Gastroesophageal sphincter (tissue), 4 donors: ENCODE measurements around the gene MDGA2. TPM values are rescaled to one million over a fixed set of nuclear protein-coding genes. Genes with fewer than 3 reads are reported as not detected.

ENCODE experiments used
- ATAC-seq: fragments of 150-250 bp; one replicate; pipeline ENCODE4 v1.9.1; 2016; ENCODE audit warnings: mild to moderate bottlenecking, moderate library complexity
- H3K27ac ChIP-seq, 4 donors: fragments of 200-600 bp; sonication (generic) in 3 of 4; 1 replicate in 3 of 4; 2 replicates in 1 of 4; pipeline ENCODE4 v1.5.1; 2016 to 2019
- H3K27me3 ChIP-seq: fragments of 200-600 bp; sonication (generic); one replicate; pipeline ENCODE4 v1.5.1; 2019
- H3K36me3 ChIP-seq, 2 donors: fragments of 200-600 bp; sonication (generic); one replicate each; pipeline ENCODE4 v1.5.1; 2019; ENCODE audit warnings: control low read depth in 1 of 2
- H3K4me1 ChIP-seq, 3 donors: fragments of 200-600 bp; sonication (generic); 1 replicate in 2 of 3; 2 replicates in 1 of 3; pipeline ENCODE4 v1.5.1; 2016 to 2019; ENCODE audit warnings: control low read depth in 2 of 3
- H3K4me3 ChIP-seq, 2 donors: fragments of 200-600 bp; sonication (generic); one replicate each; pipeline ENCODE4 v1.5.1; 2019; ENCODE audit warnings: mild to moderate bottlenecking in 1 of 2, moderate library complexity in 1 of 2
- H3K9me3 ChIP-seq, 3 donors: fragments of 200-600 bp; sonication (generic); one replicate each; pipeline ENCODE4 v1.5.1; 2017 to 2019; ENCODE audit warnings: control low read depth in 2 of 3
- CTCF ChIP-seq, 4 experiments: fragments of 200-600 bp in 2 of 4; fragments of 450-650 bp in 2 of 4; sonication (generic) in 1 of 4; IDR thresholded peaks; one replicate each; pipeline ENCODE4 v1.5.1; 2017 to 2019; ENCODE audit warnings: antibody characterized with exemption in 4 of 4, mild to moderate bottlenecking in 2 of 4, moderate library complexity in 2 of 4
- EP300 ChIP-seq: sonication (generic); formaldehyde crosslinking; IDR thresholded peaks from one replicate; pipeline ENCODE4 v1.6.1; 2017; ENCODE audit warnings: antibody characterized with exemption, mild to moderate bottlenecking
- POLR2A ChIP-seq, 2 donors: fragments of 450-650 bp; IDR thresholded peaks; one replicate each; pipeline ENCODE4 v1.6.1; 2017; ENCODE audit warnings: antibody characterized with exemption in 2 of 2, mild to moderate bottlenecking in 2 of 2, moderate library complexity in 1 of 2
- POLR2AphosphoS5 ChIP-seq: sonication (generic); formaldehyde crosslinking; IDR thresholded peaks from one replicate; pipeline ENCODE4 v1.6.1; 2017; ENCODE audit warnings: antibody characterized with exemption
- WGBS, 2 donors: methylation state at CpG; one replicate each; pipeline ENCODE4 v1.1.5; 2018; ENCODE audit warnings: low coverage in 1 of 2; 5-methylcytosine and 5-hydroxymethylcytosine counted together
- total RNA-seq, 4 donors: library from RNA; depleted of rRNA; stranded (reverse); fragments of >200 nt; gene quantifications; one replicate each; pipeline ENCODE4 v1.1.0, GENCODE V29; 2016

Gene MDGA2
- total RNA-seq, 4 donors from 2014 or later, result 0.40 TPM; not detected in 3

- no peak overlapping the region for H3K4me3 ChIP-seq
- no peaks in the 10 kb centered on the region for H3K9me3 ChIP-seq
- no peak overlapping the region for H3K27ac ChIP-seq
- no peaks in the 10 kb centered on the region for H3K27me3 ChIP-seq
- no peaks in the 10 kb centered on the region for H3K4me1 ChIP-seq
- no peak for TF ChIP-seq EP300
- TF ChIP-seq POLR2A (IDR thresholded peaks at IDR 0.05), result no peak
- TF ChIP-seq CTCF (IDR thresholded peaks at IDR 0.05), result no peak
- no peak for TF ChIP-seq POLR2AphosphoS5
- ATAC-seq, result no peak
- no peaks in the 10 kb centered on the region for H3K36me3 ChIP-seq
These were observed 780.9 kb downstream of the MDGA2 start for GRCh38 chr14:46894476-46894875.

- H3K4me3 ChIP-seq, result no peak overlapping the region
- no peak overlapping the region for H3K27ac ChIP-seq
- TF ChIP-seq POLR2A (IDR thresholded peaks at IDR 0.05) (no peak), CTCF (IDR thresholded peaks at IDR 0.05) (no peak), POLR2AphosphoS5 (no peak), EP300 (no peak)
- no peaks in the 10 kb centered on the region for H3K9me3 ChIP-seq
- 90 to 100% methylated on average over 1 of the region's 1 CpG for WGBS, 2 donors
- no peak for ATAC-seq
- H3K4me1 ChIP-seq, result no peaks in the 10 kb centered on the region
- no peaks in the 10 kb centered on the region for H3K36me3 ChIP-seq
- H3K27me3 ChIP-seq, result no peaks in the 10 kb centered on the region
These were observed 788.3 kb downstream of the MDGA2 start for GRCh38 chr14:46887144-46887543.

- H3K27me3 ChIP-seq, result no peaks in the 10 kb centered on the region
- no peaks in the 10 kb centered on the region for H3K36me3 ChIP-seq
- H3K9me3 ChIP-seq, result no peaks in the 10 kb centered on the region
- H3K27ac ChIP-seq, result no peak overlapping the region
- no peak overlapping the region for H3K4me3 ChIP-seq
- no peak for TF ChIP-seq CTCF (IDR thresholded peaks at IDR 0.05)
- no peak for TF ChIP-seq POLR2A (IDR thresholded peaks at IDR 0.05)
- no peak for TF ChIP-seq EP300
- no peak for TF ChIP-seq POLR2AphosphoS5
- 79 to 87% methylated on average over 2 to 3 of the region's 3 CpGs for WGBS, 2 donors
- no peak for ATAC-seq
- no peaks in the 10 kb centered on the region for H3K4me1 ChIP-seq
These were observed 789.8 kb downstream of the MDGA2 start for GRCh38 chr14:46885566-46885965.

GRCh38 chr14:46861753-46862152 is 813.7 kb downstream of the MDGA2 start:
- Histone ChIP-seq H3K9me3 (peaks cover 0 to 3% (median 0%) of the 10 kb centered on the region in 3 donors), H3K4me1 (no peaks in the 10 kb centered on the region), H3K27ac (no peak overlapping the region), H3K36me3 (no peaks in the 10 kb centered on the region), H3K4me3 (no peak overlapping the region), H3K27me3 (no peaks in the 10 kb centered on the region)
- no peak for TF ChIP-seq EP300
- TF ChIP-seq POLR2AphosphoS5, result no peak
- TF ChIP-seq POLR2A (IDR thresholded peaks at IDR 0.05), result no peak
- no peak for TF ChIP-seq CTCF (IDR thresholded peaks at IDR 0.05)
- ATAC-seq, result no peak

GRCh38 chr14:46840944-46841720 is 834.3 kb downstream of the MDGA2 start:
- ATAC-seq, result no peak
- Histone ChIP-seq H3K4me1 (no peaks in the 10 kb centered on the region), H3K4me3 (no peak overlapping the region), H3K36me3 (no peaks in the 10 kb centered on the region), H3K27me3 (no peaks in the 10 kb centered on the region), H3K9me3 (no peaks in the 10 kb centered on the region), H3K27ac (no peak overlapping the region)
- TF ChIP-seq EP300, result no peak
- TF ChIP-seq CTCF (IDR thresholded peaks at IDR 0.05), result no peak
- no peak for TF ChIP-seq POLR2AphosphoS5
- no peak for TF ChIP-seq POLR2A (IDR thresholded peaks at IDR 0.05)
- 65 to 83% methylated on average over 8 to 11 of the region's 11 CpGs for WGBS, 2 donors
